Epidermal melanocyte (primary cell): ENCODE results near the gene ABCD2.
"Not testable (repeated sequence)": the region's sequence is repeated elsewhere in the genome, so short reads cannot be mapped to it uniquely, and the experiment has no call there.

ENCODE experiments used
- DNase-seq: peaks from one replicate; pipeline ENCODE4 v3.0.0; 2011; ENCODE audit warnings: low spot score; ENCODE audit not compliant: insufficient read length

ABCD2 gene

DNA sequence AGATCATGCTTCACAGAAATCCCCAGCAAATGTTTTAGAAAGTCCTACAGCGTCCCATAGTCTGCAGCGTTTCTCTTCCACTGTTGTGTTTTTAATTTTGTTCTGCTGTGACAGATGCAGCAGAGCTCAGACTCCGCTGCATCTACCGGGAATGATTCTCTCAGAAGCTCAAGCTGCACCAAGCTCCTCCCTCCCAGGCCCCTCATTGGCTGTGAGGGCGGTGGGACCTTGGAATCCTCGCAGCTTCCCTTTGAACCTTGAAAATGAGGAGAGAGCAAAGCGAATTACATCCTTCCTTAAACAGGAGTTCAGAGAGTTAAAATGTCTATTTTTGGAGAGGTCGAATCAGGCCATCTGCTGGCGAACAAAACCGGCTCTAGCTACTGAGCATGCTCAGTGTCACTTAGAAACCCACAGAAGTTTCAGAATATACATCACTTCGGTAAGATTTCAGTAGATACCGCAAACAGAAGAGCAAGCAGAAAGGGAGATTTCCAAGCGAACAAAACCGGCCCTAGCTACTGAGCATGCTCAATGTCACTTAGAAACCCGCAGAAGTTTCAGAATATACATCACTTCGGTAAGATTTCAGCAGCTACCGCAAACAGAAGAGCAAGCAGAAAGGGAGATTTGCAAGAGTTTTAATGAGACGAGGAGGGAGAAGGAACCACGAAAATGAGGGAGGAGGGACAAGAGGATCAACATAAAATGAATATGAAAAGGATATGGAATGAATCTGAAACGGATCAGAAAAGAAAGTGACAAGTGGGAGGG, at the start of gene ABCD2:
Gene ABCD2 (minus strand): TSS at position 144 of the 774 bp plus-strand sequence. CDS start 188 bp downstream, outside the sequence.
- DNase-seq = peak; percentile 65

DNA sequence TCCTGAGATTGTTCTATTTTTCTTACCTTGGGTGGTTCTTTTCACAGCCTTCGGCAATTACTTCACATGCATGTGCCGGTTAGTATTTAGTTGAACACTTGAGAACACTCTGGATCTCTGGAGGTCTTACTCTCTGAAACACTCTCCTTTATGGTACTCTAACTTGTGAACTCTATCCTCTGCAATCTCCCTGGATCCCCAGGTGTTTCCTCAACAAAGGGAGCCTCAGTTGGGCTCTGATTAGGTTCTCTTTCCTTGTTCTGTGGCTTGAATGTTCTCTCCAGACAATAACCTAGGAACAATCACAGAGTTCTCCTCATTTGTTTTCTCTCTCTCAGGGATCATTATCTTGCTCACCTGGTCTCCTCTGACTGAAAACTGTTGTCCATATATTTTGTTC, 40.5 kb upstream of the ABCD2 start:
- no peak for DNase-seq

- no peak for DNase-seq
Measured at GRCh38 chr12:39647383-39647782, 27.8 kb upstream of the ABCD2 start.

- DNase-seq = no peak
Measured at GRCh38 chr12:39646963-39647362, 27.4 kb upstream of the ABCD2 start.

DNA sequence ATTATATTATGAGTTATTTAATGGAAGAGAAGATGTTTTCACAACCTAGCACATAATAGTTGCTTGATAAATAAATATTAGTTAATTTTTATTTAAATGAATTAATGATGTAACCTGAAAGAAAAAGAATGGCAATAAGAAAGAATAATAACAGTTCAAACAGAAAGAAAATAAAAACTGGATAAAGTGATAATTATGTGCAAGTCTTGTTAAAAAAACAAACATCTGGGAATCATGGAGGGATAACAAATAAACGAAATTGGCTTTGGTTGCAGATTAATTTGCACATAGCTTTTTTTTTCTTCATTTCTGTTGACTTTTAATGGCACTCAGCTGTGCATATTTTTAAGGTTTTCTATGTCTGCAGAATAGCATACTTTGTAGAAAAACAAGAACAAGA, 23.4 kb upstream of the ABCD2 start:
- DNase-seq = no peak

DNA sequence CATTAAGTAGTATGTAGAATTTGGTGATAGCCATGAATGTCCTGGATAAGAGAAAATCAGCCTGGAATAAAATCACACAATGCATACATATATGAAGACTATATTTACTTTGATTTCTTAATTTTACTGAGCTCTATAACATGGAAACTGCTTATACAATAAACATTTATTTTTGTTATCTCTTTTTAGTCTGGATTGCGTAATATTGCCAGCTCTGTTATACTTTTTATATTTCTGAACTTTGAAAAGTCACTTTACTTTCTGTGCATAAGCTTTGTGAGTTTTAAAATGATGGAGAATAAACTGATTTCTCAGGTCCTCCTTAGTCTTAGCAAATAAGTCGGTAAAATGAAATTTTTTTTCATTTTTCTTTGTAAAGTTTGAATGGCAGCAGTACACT, 19.2 kb upstream of the ABCD2 start:
- DNase-seq = no peak

DNA sequence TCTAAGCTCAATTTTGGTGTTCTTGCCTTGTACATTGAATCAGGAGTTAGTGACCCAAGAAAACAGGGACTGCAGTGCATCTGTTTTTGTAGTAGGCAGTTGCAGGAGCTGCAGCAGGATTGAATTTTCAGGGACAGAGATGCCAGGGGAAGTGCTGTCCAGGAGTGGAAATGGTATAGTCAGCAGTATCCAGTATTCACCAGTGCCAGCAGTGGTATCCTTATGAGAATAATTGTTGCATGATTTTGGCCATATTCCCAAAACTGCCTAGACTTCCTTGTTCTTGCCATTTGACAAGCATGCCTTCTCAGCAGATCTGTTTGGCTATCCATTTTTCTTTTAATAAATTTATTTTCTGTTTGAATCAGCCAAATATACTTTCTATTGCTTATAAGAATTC, 18.6 kb upstream of the ABCD2 start:
- DNase-seq = no peak

DNA sequence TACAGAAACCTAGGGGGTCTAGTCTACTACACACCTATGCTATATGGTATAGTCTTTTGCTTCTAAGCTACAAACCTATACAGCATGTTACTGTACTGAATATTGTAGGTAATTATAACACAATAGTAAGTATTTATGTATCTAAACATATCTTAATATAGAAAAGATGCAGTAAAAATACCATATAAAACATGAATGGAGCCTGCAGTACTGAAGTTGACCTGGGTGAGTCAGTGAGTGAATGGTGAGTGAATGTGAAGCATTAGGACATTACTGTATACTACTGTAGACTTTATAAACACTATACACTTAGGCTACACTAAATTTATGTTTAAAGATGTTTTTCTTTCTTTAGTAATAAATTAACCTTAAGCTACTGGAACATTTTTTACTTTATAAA, 13.1 kb upstream of the ABCD2 start:
- DNase-seq = no peak

DNA sequence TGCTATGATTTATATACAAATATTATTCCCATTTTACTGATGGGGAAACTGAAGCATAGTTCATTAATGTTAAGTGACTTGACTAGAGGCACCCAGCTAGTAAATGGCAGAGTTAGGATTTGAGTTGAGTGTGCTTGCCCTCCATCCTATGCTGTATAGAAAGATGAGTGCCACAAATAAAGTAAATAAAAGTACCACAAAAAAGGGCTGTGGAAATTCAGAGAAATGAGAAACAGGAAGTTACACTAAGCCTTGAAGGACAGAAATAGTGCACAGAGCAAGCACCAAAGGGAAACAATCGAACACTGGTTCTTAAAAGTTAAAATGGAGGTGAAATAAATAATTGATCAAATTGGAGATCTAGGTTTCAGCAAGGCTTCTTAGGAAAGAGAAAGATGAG, 9.2 kb upstream of the ABCD2 start:
- no peak for DNase-seq

DNA sequence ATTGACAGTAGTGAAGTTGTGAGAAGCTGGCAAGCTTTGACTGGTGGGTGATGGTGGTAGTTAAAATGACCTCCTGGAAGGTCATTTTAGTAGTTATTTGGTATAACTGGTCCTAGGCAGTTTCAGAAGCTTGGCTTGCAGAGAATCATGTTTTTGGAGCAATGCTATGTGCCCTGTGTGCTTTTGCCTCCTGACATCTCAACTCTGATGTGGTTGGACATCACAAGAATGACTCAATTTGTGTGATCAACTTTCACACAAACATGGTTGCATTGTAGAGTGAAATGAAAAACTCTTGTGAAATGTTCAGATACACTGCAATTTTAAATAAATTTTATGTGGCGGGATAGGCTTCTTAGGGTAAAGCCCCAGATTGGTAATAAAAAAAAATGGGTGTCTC, 8.3 kb upstream of the ABCD2 start:
- DNase-seq = no peak

GRCh38 chr12:39626033-39626814, 6.6 kb upstream of the ABCD2 start:
- DNase-seq = no peak

DNA sequence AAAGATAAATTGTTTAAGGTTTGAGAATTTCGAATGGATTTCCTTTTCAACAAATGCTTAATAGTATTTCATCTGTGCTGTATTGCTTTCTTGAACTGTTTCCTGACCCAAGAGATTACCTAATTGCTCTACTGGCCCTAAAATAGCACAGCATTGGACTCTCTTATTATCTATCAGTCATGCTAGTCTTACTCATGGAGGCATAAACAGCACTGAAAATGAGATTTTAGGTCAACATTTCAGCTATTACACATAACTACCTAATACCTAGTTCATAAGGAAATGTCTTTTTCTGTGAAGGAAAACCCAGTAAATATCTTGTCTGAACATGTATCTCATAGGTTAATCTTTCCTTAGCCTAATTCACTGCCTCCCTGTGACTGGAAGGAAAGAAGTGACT, 4.3 kb upstream of the ABCD2 start:
- no peak for DNase-seq

- not testable (repeated sequence) for DNase-seq
Measured at GRCh38 chr12:39623160-39623559, 3.6 kb upstream of the ABCD2 start.

GRCh38 chr12:39622306-39622705, 2.7 kb upstream of the ABCD2 start:
- DNase-seq = no peak

DNA sequence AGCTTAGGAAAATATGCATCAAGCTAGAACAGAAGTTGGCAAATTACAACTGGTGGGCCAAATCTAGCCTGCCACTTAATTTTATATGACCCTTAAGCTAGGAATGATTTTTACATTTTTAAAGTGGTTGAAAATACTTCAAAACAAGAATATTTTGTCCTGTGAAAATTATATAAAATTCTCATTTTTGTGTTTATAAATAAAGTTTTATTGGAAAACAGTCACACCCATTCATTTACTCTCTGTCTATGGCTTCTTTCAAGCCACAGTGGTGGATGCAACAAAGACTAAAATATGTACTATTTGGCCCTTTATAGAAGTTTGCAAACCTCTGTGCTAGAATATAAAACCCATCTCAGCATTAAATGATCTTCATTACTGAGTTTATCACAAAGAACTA, 2.1 kb upstream of the ABCD2 start:
- DNase-seq = no peak

DNA sequence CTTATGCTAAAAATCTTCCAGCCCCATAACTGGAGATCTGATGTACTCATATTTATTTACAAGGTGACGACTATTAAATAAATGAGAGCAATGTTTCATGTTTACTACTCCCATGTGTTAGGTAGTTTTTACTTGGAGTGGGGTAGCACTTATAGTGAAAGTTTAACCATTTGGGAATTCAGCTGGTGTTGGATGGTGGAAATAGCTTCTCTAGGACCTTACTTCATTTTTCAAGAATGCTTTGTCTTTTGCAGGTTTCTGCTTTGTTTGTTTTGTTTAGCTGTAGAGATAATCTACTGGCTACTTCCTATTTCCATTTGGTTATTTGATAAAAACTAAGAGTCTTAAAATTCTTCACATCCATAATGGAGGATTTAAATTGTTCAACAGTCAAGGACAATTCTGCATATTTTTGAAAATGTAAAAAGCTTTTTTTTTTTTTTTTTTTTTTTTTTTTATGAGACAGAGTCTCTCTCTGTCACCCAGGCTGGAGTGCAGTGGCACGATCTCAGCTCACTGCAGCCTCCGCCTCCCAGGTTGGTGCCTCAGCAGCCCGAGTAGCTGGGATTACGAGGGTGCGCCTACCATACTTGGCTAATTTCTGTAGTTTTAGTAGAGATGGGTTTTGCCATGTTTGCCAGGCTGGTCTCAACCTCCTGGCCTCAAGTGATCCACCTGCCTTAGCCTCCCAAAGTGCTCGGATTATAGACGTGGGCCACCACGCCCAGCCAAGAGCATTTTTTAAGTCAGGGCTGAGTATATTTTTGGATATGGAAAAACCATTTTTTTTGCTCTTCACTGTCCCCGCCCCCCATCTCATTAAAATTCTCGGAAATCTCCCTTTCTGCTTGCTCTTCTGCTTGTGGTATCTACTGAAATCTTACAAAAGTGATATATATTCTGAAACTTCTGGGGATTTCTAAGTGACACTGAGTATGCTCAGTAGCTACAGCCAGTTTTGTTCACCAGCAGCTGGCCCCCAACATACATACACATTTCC, 1.4 kb upstream of the ABCD2 start:
- DNase-seq = no peak

- no peak for DNase-seq
Measured at GRCh38 chr12:39619316-39619659, 315 bp downstream of the ABCD2 start.

- no peak for DNase-seq
Measured at GRCh38 chr12:39618701-39619100, 902 bp downstream of the ABCD2 start.

DNA sequence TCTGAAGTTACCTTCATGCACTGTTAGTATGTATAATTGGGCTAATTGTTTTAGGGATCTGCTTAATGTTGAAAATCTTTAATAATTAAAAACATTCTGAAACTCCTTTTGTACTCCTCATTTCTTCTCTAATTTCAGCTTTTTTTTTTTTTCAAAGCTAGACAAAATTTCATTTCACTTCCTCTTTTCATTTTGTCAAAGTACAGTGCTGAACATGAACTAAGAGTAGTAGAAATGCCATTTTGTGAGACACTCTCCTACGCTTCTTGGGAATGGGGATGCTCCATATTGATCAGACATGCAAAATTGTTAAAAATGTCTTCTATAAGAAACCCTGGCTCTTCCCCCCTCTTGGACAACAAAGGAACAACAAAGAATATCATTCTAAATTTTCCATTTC, 1.7 kb downstream of the ABCD2 start:
- no peak for DNase-seq

DNA sequence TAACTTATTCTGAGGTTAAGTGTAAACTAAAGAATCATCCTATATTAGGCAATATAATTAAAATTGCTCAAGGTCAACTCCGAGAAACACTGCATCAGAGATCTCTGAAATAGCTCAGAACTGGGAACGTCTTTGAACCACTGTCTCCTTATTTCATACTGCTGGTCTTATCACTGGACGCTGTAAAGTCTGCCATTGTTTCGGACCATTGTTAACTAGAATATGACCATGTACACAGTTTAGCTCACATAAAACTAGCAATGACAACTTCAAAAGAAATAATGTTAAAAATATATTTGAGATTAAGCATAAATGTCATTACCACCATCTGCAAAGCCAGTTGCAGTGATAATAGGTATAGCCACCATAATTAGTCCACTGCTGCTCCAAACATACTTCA, 2.9 kb downstream of the ABCD2 start:
- no peak for DNase-seq

DNA sequence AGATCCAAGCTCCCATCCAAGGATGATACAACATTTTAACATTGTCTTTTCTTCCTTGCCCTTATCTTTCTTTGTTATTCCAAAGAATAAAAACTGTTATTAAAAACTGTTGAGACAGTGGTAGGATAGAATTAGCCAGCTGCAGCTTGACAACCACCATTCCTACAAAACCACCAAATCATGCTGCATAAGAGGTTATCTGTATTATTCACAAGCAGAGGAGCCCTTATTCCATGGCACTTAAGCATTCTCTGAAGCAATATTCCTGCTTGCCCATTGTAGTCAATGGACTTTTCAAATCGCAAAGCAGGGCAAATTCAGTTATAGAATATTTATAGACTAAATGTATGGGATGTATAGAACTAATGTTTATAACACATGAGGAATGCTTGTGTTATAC, 3.4 kb downstream of the ABCD2 start:
- DNase-seq = no peak

DNA sequence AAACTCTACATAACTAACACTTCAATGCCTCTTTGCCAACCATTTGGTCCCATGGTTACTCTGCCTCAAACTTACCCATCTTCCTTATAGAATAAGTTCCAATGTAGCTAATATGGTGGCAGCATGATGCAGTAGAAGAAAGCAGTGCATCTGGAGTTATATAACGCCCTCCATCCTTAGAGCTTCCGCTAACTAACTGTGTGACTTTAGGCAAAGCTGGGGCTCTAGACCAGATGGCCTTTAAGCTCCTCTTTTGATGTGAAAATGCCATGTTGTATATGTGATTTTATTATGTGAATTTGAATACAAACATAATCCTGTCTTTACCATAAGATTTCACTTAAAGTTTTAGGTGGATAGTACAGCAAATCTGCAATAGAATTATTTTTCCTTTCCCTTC, 6.1 kb downstream of the ABCD2 start:
- no peak for DNase-seq
